LNCAP (cell line): Measurements from ENCODE around the gene TACC2.
A peak's percentile ranks its signal among the peaks of the same experiment; 100 is the strongest.

Experiments
- CTCF ChIP-seq: fragments of 450-650 bp; IDR thresholded peaks from 2 replicates; pipeline ENCODE4 v1.5.1; 2017; ENCODE audit warnings: mild to moderate bottlenecking

TACC2 gene

GRCh38 chr10:122297583-122297982 lies 308.6 kb downstream of the TACC2 start:
- no peak for TF ChIP-seq CTCF

GRCh38 chr10:122298206-122298597 lies 309.2 kb downstream of the TACC2 start:
- no peak for TF ChIP-seq CTCF

GRCh38 chr10:122298598-122299301 lies 309.8 kb downstream of the TACC2 start:
- peak; percentile 89 for TF ChIP-seq CTCF

- TF ChIP-seq CTCF: no peak
These were observed 310.6 kb downstream of the TACC2 start for GRCh38 chr10:122299423-122300075.

- TF ChIP-seq CTCF: no peak
These were observed 312.3 kb downstream of the TACC2 start for GRCh38 chr10:122301055-122301810.

- no peak for TF ChIP-seq CTCF
These were observed 312.8 kb downstream of the TACC2 start for GRCh38 chr10:122301811-122302115.

GRCh38 chr10:122302315-122302714 lies 313.4 kb downstream of the TACC2 start:
- no peak for TF ChIP-seq CTCF
